H1 (cell line): ENCODE measurements around the gene PRRX1. TPM values are rescaled to one million over a fixed set of nuclear protein-coding genes. Genes with fewer than 3 reads are reported as not detected.

Experiments
- CTCF ChIA-PET: fragments of 300-600 bp; sonication (Branson Sonifier 250); formaldehyde crosslinking; loops from one replicate; lab custom pipeline; 2021; ENCODE audit not compliant: partially characterized antibody; lab: Charles Lee
- POLR2A ChIA-PET: fragments of 300-600 bp; sonication (Branson Sonifier 250); formaldehyde crosslinking; loops from one replicate; lab custom pipeline; 2021; ENCODE audit warnings: inconsistent platforms; ENCODE audit not compliant: partially characterized antibody; lab: Charles Lee
- DNase-seq, 2 experiments: peaks; one replicate each; pipeline versions ENCODE4 v3.0.0 to v3.0.0-alpha.2; 2010 to 2022; ENCODE audit warnings: low spot score in 2 of 2, low read depth in 1 of 2, mixed read lengths in 1 of 2
- FAIRE-seq: peaks from 2 replicates; lab custom pipeline; 2011; peaks lifted over from hg19 to GRCh38; lab: Jason Lieb, UNC
- H2AFZ ChIP-seq: 2 replicates; pipeline ENCODE4 v1.8.1; 2012; ENCODE audit warnings: low read length, inconsistent platforms
- H2AK5ac ChIP-seq: 2 replicates; pipeline ENCODE4 v1.6.1; 2013; ENCODE audit warnings: low read depth, low read length
- H2BK120ac ChIP-seq: replicated peaks from 2 replicates; pipeline ENCODE3; 2013; ENCODE audit warnings: low read depth, low read length, inconsistent platforms
- H2BK12ac ChIP-seq: 2 replicates; pipeline ENCODE4 v1.6.1; 2013; ENCODE audit warnings: low read depth, low read length
- H2BK15ac ChIP-seq: 2 replicates; pipeline ENCODE4 v1.6.1; 2013; ENCODE audit warnings: low read length
- H2BK20ac ChIP-seq: 2 replicates; pipeline ENCODE4 v1.6.1; 2013; ENCODE audit warnings: low read length
- H2BK5ac ChIP-seq: 2 replicates; pipeline ENCODE4 v1.6.1; 2013; ENCODE audit warnings: low read depth, low read length
- H3K14ac ChIP-seq: 2 replicates; pipeline ENCODE4 v1.6.1; 2013; ENCODE audit warnings: inconsistent platforms; ENCODE audit not compliant: insufficient read length
- H3K18ac ChIP-seq: 2 replicates; pipeline ENCODE4 v1.6.1; 2013; ENCODE audit warnings: low read length; ENCODE audit errors: extremely low read depth
- H3K23ac ChIP-seq: 2 replicates; pipeline ENCODE4 v1.6.1; 2013; ENCODE audit warnings: inconsistent platforms; ENCODE audit not compliant: insufficient read length
- H3K23me2 ChIP-seq: 2 replicates; pipeline ENCODE4 v1.6.1; 2013; ENCODE audit warnings: low read depth, low read length
- H3K27ac ChIP-seq: 2 replicates; pipeline ENCODE4 v1.6.1; 2011; ENCODE audit warnings: low read depth, low read length, inconsistent platforms
- H3K27me3 ChIP-seq, 4 experiments: replicated peaks in 1 of 4; 1 replicate in 1 of 4; 2 replicates in 3 of 4; pipeline versions ENCODE4 v1.6.1 to v1.8.1; 2011 to 2013; ENCODE audit warnings: low read length in 3 of 4, mild to moderate bottlenecking in 3 of 4, inconsistent platforms in 2 of 4, mixed read lengths in 2 of 4, moderate library complexity in 1 of 4; ENCODE audit not compliant: control insufficient read depth in 3 of 4, insufficient read depth in 3 of 4; ENCODE audit errors: extremely low read depth in 1 of 4
- H3K36me3 ChIP-seq, 4 experiments: 2 replicates each; pipeline versions ENCODE4 v1.6.1 to v1.8.1; 2011 to 2013; ENCODE audit warnings: mild to moderate bottlenecking in 4 of 4, low read length in 3 of 4, moderate library complexity in 2 of 4, control low read depth in 1 of 4, inconsistent platforms in 1 of 4; ENCODE audit not compliant: insufficient read depth in 4 of 4, control insufficient read depth in 2 of 4
- H3K4ac ChIP-seq: replicated peaks from 2 replicates; pipeline ENCODE3; 2013; ENCODE audit warnings: low read length, low read depth, mixed read lengths, inconsistent platforms; ENCODE audit not compliant: insufficient read length
- H3K4me1 ChIP-seq, 4 experiments: replicated peaks in 1 of 4; 1 replicate in 1 of 4; 2 replicates in 3 of 4; pipeline versions ENCODE4 v1.6.1 to v1.8.1; 2011 to 2013; ENCODE audit warnings: low read length in 3 of 4, inconsistent platforms in 2 of 4, mixed read lengths in 1 of 4; ENCODE audit not compliant: insufficient read depth in 4 of 4, control insufficient read depth in 3 of 4
- H3K4me2 ChIP-seq, 2 experiments: 2 replicates each; pipeline versions ENCODE4 v1.6.1 to v1.8.1; 2011 to 2013; ENCODE audit warnings: low read depth in 2 of 2, low read length in 2 of 2, control low read depth in 1 of 2, inconsistent platforms in 1 of 2, mild to moderate bottlenecking in 1 of 2; ENCODE audit not compliant: insufficient read depth in 1 of 2
- H3K4me3 ChIP-seq, 4 experiments: fragments of 200-600, 300-600 bp in 1 of 4; sonication (generic), shearing (Covaris generic), sonication (Bioruptor Twin) in 1 of 4; 2 replicates each; pipeline versions ENCODE4 v1.5.1 to v1.8.1; 2011 to 2016; ENCODE audit warnings: low read length in 4 of 4, low read depth in 3 of 4, control low read depth in 2 of 4, inconsistent platforms in 2 of 4, mild to moderate bottlenecking in 2 of 4, mixed read lengths in 1 of 4, moderate library complexity in 1 of 4; ENCODE audit not compliant: insufficient read depth in 2 of 4; ENCODE audit errors: extremely low read depth in 1 of 4
- H3K56ac ChIP-seq: replicated peaks from 2 replicates; pipeline ENCODE3; 2013; ENCODE audit warnings: low read depth, mild to moderate bottlenecking, mixed read lengths, low read length, inconsistent platforms; ENCODE audit not compliant: insufficient read length
- H3K79me1 ChIP-seq: 2 replicates; pipeline ENCODE4 v1.6.1; 2013; ENCODE audit warnings: low read depth, low read length, control low read depth
- H3K79me2 ChIP-seq, 2 experiments: 2 replicates each; pipeline versions ENCODE4 v1.6.1 to v1.8.1; 2012 to 2013; ENCODE audit warnings: low read length in 2 of 2, mild to moderate bottlenecking in 2 of 2, inconsistent platforms in 1 of 2; ENCODE audit not compliant: insufficient read depth in 2 of 2, control insufficient read depth in 1 of 2
- H3K9ac ChIP-seq, 4 experiments: replicated peaks in 1 of 4; 1 replicate in 1 of 4; 2 replicates in 3 of 4; pipeline versions ENCODE4 v1.6.1 to v1.8.1; 2011 to 2013; ENCODE audit warnings: low read depth in 3 of 4, low read length in 3 of 4, control low read depth in 2 of 4, mild to moderate bottlenecking in 2 of 4, moderate library complexity in 2 of 4, inconsistent platforms in 1 of 4; ENCODE audit errors: extremely low read depth in 1 of 4
- H3K9me3 ChIP-seq, 2 experiments: 2 replicates each; pipeline versions ENCODE4 v1.6.1 to v1.8.1; 2012 to 2013; ENCODE audit warnings: mild to moderate bottlenecking in 2 of 2, moderate library complexity in 2 of 2, control low read depth in 1 of 2, inconsistent platforms in 1 of 2, low read depth in 1 of 2, low read length in 1 of 2, mixed read lengths in 1 of 2; ENCODE audit not compliant: insufficient read depth in 2 of 2
- H4K20me1 ChIP-seq, 2 experiments: replicated peaks in 1 of 2; 2 replicates each; pipeline versions ENCODE3 to v1.8.1; 2011 to 2013; ENCODE audit warnings: inconsistent platforms in 2 of 2, low read length in 2 of 2, mild to moderate bottlenecking in 1 of 2; ENCODE audit not compliant: insufficient read depth in 2 of 2, control insufficient read depth in 1 of 2
- H4K5ac ChIP-seq: 2 replicates; pipeline ENCODE4 v1.6.1; 2013; ENCODE audit warnings: low read length, low read depth, mixed read lengths, inconsistent platforms; ENCODE audit not compliant: insufficient read length
- H4K8ac ChIP-seq: 2 replicates; pipeline ENCODE4 v1.8.0; 2013; ENCODE audit warnings: mild to moderate bottlenecking, moderate library complexity, low read length, inconsistent platforms; ENCODE audit not compliant: insufficient read depth; ENCODE audit errors: extremely low read depth
- H4K91ac ChIP-seq: replicated peaks from 2 replicates; pipeline ENCODE3; 2013; ENCODE audit warnings: low read length, mixed read lengths, inconsistent platforms; ENCODE audit not compliant: insufficient read length
- BCL11A ChIP-seq, 2 experiments: IDR thresholded peaks; one replicate each; pipeline ENCODE4 v1.6.1; 2011; ENCODE audit warnings: low read depth in 2 of 2, low read length in 2 of 2, mild to moderate bottlenecking in 2 of 2
- BRCA1 ChIP-seq: IDR thresholded peaks from 2 replicates; pipeline ENCODE4 v1.6.1; 2012; ENCODE audit warnings: low read depth, low read length, improper control_type of control experiment
- CBX5 ChIP-seq: fragments of 300-800, 300-1000 bp; sonication (generic); IDR thresholded peaks from 2 replicates; pipeline ENCODE4 v1.7.1; 2016; ENCODE audit warnings: antibody characterized with exemption, low read length, low read depth
- CEBPB ChIP-seq: IDR thresholded peaks from 2 replicates; pipeline ENCODE4 v1.6.1; 2012; ENCODE audit warnings: low read depth, low read length
- CREB1 ChIP-seq: IDR thresholded peaks from 2 replicates; pipeline ENCODE4 v1.6.1; 2012; ENCODE audit warnings: inconsistent platforms
- CTBP2 ChIP-seq: IDR thresholded peaks from 2 replicates; pipeline ENCODE4 v1.7.0; 2011; ENCODE audit warnings: borderline replicate concordance, mild to moderate bottlenecking, moderate library complexity, mixed read lengths, low read length; ENCODE audit not compliant: insufficient read depth, insufficient read length
- NRF1 ChIP-seq: IDR thresholded peaks from 2 replicates; pipeline ENCODE4 v1.6.1; 2011; ENCODE audit warnings: mild to moderate bottlenecking, low read depth, low read length, improper control_type of control experiment
- POLR2A ChIP-seq, 2 experiments: IDR thresholded peaks; 1 replicate in 1 of 2; 2 replicates in 1 of 2; pipeline ENCODE4 v1.6.1; 2011; ENCODE audit warnings: low read depth in 2 of 2, low read length in 2 of 2, mild to moderate bottlenecking in 2 of 2; ENCODE audit errors: control extremely low read depth in 1 of 2
- POLR2AphosphoS5 ChIP-seq: IDR thresholded peaks from 2 replicates; pipeline ENCODE4 v1.6.1; 2011; ENCODE audit warnings: low read depth, low read length
- SIN3A ChIP-seq, 2 experiments: IDR thresholded peaks in 1 of 2; conservative IDR thresholded peaks in 1 of 2; 2 replicates each; pipeline ENCODE4 v1.6.1; 2011 to 2012; ENCODE audit warnings: low read length in 2 of 2, improper control_type of control experiment in 1 of 2, low read depth in 1 of 2, mild to moderate bottlenecking in 1 of 2
- SIRT6 ChIP-seq: IDR thresholded peaks from one replicate; pipeline ENCODE4 v1.7.1; 2012; ENCODE audit warnings: low read length, inconsistent platforms
- SRF ChIP-seq: IDR thresholded peaks from 2 replicates; pipeline ENCODE4 v1.6.1; 2011; ENCODE audit warnings: mild to moderate bottlenecking, low read depth, low read length, moderate library complexity
- TBP ChIP-seq: IDR thresholded peaks from 2 replicates; pipeline ENCODE4 v1.6.1; 2011; ENCODE audit warnings: low read depth, low read length, improper control_type of control experiment
- polyA plus RNA-seq, 7 experiments: library from polyadenylated mRNA; depleted of rRNA in 3 of 7; stranded (reverse) in 5 of 7; unstranded in 2 of 7; fragments of >200 nt in 5 of 7; fragments of 200-250 nt in 2 of 7; gene quantifications; 1 replicate in 5 of 7; 2 replicates in 1 of 7; 4 replicates in 1 of 7; pipeline versions ENCODE4 v1.2.1 to v1.2.3, GENCODE V29; 2011 to 2013; ENCODE audit warnings: missing spikeins in 2 of 7, mixed read lengths in 2 of 7
- total RNA-seq: library from RNA; stranded (reverse); fragmentation: NEBNext Ultra II Directional; extraction: Animal tissue kit (Norgen Biotek cat#: 25700); gene quantifications from 2 replicates; pipeline ENCODE4 v1.2.1, GENCODE V29; 2021
- TF ChIP-seq, protein P1 (sequence below), 3 experiments: IDR thresholded peaks; 1 replicate in 2 of 3; 2 replicates in 1 of 3; pipeline versions ENCODE4 v1.5.1 to v1.6.1; 2011; ENCODE audit warnings: low read length in 3 of 3, mild to moderate bottlenecking in 3 of 3, inconsistent platforms in 2 of 3, low read depth in 1 of 3, moderate library complexity in 1 of 3; ENCODE audit not compliant: insufficient read depth in 1 of 3; ENCODE audit errors: control extremely low read depth in 1 of 3

Gene PRRX1
- total and polyA plus RNA-seq, 2 of the 8 experiments (the other 6 are each of a cell fraction or from before 2014, with no cell fraction given) = not detected

DNA sequence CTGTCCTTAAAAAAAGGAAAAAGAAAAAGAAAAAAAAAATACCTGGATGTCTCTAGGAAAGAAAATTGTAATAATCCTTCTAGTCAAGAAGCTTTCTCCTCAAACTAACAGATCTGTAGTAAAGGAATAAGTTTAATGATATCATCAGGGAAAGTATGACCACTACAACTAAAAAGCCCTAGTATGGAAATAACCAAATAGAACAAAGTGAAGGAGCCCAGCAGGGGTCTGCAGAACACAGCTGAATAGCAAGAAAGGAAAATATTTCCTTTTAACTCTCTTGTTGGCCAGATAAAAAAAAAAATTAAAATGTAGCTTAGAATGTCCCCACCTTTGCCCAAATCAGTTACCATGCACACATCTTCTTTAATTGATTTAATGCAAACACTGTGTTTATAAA, 43.2 kb downstream of the PRRX1 start:
- no peak for FAIRE-seq
- Histone ChIP-seq H3K18ac (no peak overlapping the region), H2AFZ (no peak overlapping the region), H3K56ac (no peak overlapping the region), H3K9ac (no peak overlapping the region), H4K20me1 (no peaks in the 10 kb centered on the region), H2BK12ac (no peak overlapping the region), H3K4me3 (no peak overlapping the region), H3K27ac (no peak overlapping the region), H2BK15ac (no peak overlapping the region), H2BK5ac (no peak overlapping the region), H3K4me2 (no peak overlapping the region), H3K9me3 (no peaks in the 10 kb centered on the region), H2BK20ac (no peak overlapping the region)
- ChIA-PET POLR2A (no interaction called here), CTCF (interaction anchor here (0.6 to 1.1 kb wide), 5 partner anchors 11 to 787 kb away, joined by 3 to 4 read pairs (median 4); no protein-coding TSS in a partner anchor)
- no peak for TF ChIP-seq CTBP2
- no peak for TF ChIP-seq CBX5
- TF ChIP-seq SRF = no peak
- no peak for TF ChIP-seq TBP
- TF ChIP-seq SIRT6 = no peak
- no peak for TF ChIP-seq SIN3A (conservative IDR thresholded peaks at IDR 0.05 in 1 of 2, IDR thresholded peaks at IDR 0.05 in 1 of 2; ENCODE audit: low read depth in 1 of 2, low read length in 2 of 2)
- TF ChIP-seq, protein P1, sequence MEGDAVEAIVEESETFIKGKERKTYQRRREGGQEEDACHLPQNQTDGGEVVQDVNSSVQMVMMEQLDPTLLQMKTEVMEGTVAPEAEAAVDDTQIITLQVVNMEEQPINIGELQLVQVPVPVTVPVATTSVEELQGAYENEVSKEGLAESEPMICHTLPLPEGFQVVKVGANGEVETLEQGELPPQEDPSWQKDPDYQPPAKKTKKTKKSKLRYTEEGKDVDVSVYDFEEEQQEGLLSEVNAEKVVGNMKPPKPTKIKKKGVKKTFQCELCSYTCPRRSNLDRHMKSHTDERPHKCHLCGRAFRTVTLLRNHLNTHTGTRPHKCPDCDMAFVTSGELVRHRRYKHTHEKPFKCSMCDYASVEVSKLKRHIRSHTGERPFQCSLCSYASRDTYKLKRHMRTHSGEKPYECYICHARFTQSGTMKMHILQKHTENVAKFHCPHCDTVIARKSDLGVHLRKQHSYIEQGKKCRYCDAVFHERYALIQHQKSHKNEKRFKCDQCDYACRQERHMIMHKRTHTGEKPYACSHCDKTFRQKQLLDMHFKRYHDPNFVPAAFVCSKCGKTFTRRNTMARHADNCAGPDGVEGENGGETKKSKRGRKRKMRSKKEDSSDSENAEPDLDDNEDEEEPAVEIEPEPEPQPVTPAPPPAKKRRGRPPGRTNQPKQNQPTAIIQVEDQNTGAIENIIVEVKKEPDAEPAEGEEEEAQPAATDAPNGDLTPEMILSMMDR (IDR thresholded peaks at IDR 0.05; ENCODE audit: control extremely low read depth in 1 of 3, insufficient read depth in 1 of 3, low read depth in 1 of 3, low read length in 3 of 3) = no peak
- TF ChIP-seq BRCA1 = no peak
- TF ChIP-seq BCL11A (IDR thresholded peaks at IDR 0.05; ENCODE audit: low read depth in 2 of 2, low read length in 2 of 2) = no peak
- TF ChIP-seq POLR2AphosphoS5 = no peak
- TF ChIP-seq NRF1 = no peak
- TF ChIP-seq POLR2A (IDR thresholded peaks at IDR 0.05; ENCODE audit: control extremely low read depth in 1 of 2, low read depth in 2 of 2, low read length in 2 of 2) = no peak
- TF ChIP-seq CEBPB = no peak
- no peak for TF ChIP-seq CREB1
- TF ChIP-seq, all 59 proteins: peak for 0
- Histone ChIP-seq H3K23ac (no peak overlapping the region), H3K36me3 (no peaks in the 10 kb centered on the region), H4K5ac (no peak overlapping the region), H3K27me3 (no peaks in the 10 kb centered on the region), H3K79me1 (no peaks in the 10 kb centered on the region), H3K14ac (no peak overlapping the region), H3K23me2 (no peaks in the 10 kb centered on the region), H4K91ac (no peak overlapping the region), H2BK120ac (no peak overlapping the region), H3K4me1 (no peaks in the 10 kb centered on the region), H4K8ac (no peak overlapping the region), H3K79me2 (no peaks in the 10 kb centered on the region), H3K4ac (no peak overlapping the region), H2AK5ac (no peak overlapping the region)
- no peak for DNase-seq
